ENCODE measurements around the gene CDKN2AIPNL.

CDKN2AIPNL gene

DNA sequence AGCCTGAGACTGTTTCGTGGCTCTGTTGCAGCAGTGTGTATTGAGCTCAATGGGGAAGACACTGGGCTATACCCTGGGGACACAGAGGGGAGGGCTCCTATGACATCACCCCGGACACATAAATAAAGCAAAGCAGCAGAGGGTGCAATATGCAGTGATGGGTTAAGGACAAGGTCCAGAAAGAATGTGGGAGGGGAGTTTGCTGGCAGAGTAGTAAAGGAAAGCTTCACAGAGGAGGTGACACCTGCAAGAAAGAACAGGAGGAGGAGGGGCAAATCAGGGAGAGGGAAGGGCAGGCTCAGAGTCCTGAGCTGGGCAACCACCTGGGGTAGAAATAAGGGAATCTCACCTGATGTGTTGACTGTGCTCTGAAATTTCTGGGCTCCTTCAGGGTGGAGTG lies 35.3 kb upstream of the CDKN2AIPNL start:
- FAIRE-seq (no peak), DNase-seq (ENCODE audit: insufficient read length, low spot score) (no peak)

DNA sequence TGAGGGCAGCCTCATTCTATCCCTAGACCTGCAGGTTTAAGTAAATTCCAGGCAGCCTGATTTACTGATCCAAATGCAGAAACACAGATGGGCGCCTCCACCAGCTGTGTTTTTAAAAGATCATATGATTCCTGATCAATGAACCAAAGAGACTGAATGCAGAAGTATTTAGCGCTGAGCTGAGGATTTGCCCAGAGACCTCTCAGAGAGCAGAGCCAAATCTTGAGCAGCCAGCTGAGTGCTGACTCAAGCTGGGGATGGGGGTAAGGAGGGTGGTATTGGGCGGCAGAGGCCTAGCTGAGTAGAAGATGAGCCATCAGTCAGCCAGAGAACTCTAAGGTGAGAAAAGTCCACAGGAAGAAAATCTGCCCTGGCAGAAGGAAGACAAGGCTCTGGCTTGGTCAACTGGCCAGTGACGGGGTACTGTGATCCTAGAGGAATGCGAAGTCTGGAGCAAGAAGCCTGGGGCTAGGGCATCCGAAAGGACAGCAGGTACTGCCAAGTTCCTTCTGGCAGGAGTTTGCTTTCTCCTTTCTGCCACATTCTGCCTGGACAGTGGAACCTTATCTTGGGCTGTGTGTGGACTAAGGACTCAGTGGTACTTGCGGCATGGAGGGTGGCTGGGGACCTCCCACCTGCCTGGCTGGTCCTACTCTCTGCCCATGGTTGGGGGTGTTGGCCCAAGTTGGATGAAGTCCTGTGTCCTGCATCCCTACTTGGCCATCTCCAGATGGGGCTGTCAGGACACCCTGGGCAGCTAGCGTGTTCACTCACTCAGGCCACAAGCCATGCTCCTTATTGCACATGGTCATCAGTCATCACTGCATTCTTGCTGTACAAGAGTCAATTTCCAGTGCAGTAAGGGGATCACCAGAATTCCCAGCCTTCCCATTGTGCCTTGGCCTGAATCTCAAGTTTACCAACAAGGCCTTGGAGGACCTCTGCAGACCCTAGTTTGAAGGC lies 34.5 kb upstream of the CDKN2AIPNL start:
- TF ChIP-seq, protein P1, sequence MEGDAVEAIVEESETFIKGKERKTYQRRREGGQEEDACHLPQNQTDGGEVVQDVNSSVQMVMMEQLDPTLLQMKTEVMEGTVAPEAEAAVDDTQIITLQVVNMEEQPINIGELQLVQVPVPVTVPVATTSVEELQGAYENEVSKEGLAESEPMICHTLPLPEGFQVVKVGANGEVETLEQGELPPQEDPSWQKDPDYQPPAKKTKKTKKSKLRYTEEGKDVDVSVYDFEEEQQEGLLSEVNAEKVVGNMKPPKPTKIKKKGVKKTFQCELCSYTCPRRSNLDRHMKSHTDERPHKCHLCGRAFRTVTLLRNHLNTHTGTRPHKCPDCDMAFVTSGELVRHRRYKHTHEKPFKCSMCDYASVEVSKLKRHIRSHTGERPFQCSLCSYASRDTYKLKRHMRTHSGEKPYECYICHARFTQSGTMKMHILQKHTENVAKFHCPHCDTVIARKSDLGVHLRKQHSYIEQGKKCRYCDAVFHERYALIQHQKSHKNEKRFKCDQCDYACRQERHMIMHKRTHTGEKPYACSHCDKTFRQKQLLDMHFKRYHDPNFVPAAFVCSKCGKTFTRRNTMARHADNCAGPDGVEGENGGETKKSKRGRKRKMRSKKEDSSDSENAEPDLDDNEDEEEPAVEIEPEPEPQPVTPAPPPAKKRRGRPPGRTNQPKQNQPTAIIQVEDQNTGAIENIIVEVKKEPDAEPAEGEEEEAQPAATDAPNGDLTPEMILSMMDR (IDR thresholded peaks at IDR 0.05; ENCODE audit: insufficient read depth, missing control alignments): no peak
- no peak for FAIRE-seq
- no peak for DNase-seq (ENCODE audit: insufficient read length, low spot score)

More for the DNA sequence above, 35.3 kb upstream of the CDKN2AIPNL start:
- TF ChIP-seq, protein P1 (IDR thresholded peaks at IDR 0.05; ENCODE audit: insufficient read depth, missing control alignments): no peak

DNA sequence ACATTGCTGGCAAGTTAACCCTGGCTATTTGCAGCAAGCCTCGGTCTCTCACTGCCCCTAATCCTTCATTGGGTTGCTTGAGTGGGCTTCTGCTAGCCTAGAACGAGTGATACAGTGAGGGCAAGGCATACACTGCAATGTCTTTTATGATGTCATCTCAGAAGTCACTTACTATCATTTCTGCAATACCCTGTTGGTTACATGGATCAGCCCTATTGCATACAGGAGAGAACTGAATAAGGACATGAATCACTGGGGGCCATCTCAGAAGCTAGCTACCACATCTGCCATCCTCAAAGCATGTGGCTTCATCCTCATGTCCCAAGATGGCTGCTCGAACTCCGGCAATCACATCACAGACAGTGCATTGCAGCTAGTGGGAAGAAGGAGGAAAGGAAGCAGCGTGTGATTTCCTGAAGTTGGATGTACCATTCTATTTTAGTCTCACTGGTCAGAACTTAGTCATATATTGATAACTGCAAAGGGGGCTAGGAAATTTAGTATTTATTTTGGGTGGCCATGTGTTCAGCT lies 33.3 kb upstream of the CDKN2AIPNL start:
- FAIRE-seq (no peak), DNase-seq (ENCODE audit: insufficient read length, low spot score) (no peak)
- TF ChIP-seq, protein P1 (IDR thresholded peaks at IDR 0.05; ENCODE audit: insufficient read depth, missing control alignments): no peak

DNA sequence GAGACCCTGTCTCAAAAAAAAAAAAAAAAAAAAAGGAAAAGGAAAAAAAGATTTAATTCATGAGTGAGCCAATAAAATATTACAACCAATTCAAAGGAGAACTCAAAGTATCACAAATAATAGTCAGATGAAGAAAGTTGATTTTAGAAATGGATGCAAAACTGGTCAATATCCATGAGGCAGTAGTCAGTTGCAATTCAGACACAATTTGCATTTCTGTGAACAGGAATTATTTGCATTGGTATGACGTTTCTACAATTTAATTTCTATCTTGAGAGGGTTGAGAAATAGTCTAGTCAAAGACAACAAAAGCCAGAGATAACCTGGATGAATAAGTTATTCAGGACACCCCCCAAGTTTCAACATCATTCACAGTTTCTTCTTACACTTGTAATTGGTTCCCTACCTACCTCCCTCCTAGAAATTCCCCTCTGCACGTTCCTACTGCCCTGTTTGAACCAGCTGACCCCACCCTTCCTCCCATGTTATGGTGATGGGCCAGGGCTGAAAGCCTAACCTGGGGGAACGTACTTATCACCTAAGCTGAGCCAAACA lies 28.6 kb upstream of the CDKN2AIPNL start:
- TF ChIP-seq, protein P1 (IDR thresholded peaks at IDR 0.05; ENCODE audit: insufficient read depth, missing control alignments): no peak
- no peak for FAIRE-seq
- DNase-seq (ENCODE audit: insufficient read length, low spot score): no peak

DNA sequence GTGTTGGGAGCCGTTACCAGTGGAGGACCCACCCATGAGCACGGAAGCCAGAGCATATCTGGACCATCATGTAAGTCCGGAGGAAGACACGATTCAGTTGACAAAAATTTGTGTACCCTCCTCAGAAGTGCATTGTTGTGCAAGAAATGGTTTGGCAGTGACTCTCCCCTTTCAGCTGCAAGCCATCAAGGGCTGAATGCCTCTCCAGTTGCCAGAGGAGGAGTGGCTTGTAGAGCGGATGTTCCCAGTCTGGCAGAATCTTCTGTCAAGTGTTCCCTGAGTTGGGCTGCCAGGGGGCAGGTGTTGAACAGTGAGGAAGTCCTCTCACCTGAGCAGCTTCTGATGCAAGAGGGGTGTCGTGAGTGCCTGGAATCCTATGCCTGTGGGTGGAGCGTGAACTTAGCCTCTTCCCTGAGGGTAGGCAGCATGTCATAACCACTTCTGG lies 27.6 kb upstream of the CDKN2AIPNL start:
- DNase-seq (ENCODE audit: insufficient read length, low spot score) (no peak), FAIRE-seq (no peak)
- TF ChIP-seq, protein P1 (IDR thresholded peaks at IDR 0.05; ENCODE audit: insufficient read depth, missing control alignments): no peak

DNA sequence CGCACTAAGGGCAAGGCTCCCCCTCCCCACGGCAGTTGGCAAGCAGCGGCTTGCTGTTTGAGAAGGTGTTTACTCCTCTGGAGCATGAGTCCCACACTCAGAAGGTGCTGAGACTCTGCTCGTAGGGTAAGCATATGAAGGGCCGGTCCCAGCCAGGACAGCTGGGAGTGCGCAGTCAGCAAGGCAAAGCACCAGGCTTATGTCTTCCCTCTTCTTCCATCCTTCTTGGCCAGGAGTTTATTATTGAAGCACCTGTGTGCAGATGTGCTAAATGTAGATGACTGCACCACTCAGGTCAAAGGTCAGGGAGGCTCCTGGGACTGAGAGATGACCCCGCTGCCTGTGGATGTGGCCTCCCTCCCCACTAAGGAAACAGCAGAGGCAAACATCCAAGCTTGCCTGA lies 27.0 kb upstream of the CDKN2AIPNL start:
- no peak for DNase-seq (ENCODE audit: insufficient read length, low spot score)
- TF ChIP-seq, protein P1 (IDR thresholded peaks at IDR 0.05; ENCODE audit: insufficient read depth, missing control alignments): no peak
- no peak for FAIRE-seq
